Measurements from ENCODE around the gene TMEM116. TPM values are rescaled to one million over a fixed set of nuclear protein-coding genes. Genes with fewer than 3 reads are reported as not detected.

TMEM116 gene
- total RNA-seq, 6 experiments from 2014 or later: 3.9 to 5.5 (median 4.8) TPM

GRCh38 chr12:111943929-111944328 lies 69.0 kb downstream of the TMEM116 start:
- peaks cover 11% of the 10 kb centered on the region for H3K4me1 Mint-ChIP-seq (ENCODE audit: low read depth)
- no peaks in the 10 kb centered on the region for H3K36me3 Mint-ChIP-seq (ENCODE audit: low read depth)
- no peaks in the 10 kb centered on the region; the same call in 1 of the 2 replicates for H3K27me3 Mint-ChIP-seq (ENCODE audit: insufficient read depth)
- no peak for TF ChIP-seq CTCF (IDR thresholded peaks at IDR 0.05)
- H3K27ac Mint-ChIP-seq: no peak overlapping the region
- no peaks in the 10 kb centered on the region for H3K9me3 Mint-ChIP-seq
- no peak for DNase-seq
- no peak overlapping the region for H3K4me3 Mint-ChIP-seq

- H3K27ac Mint-ChIP-seq: peak overlapping the region; percentile 50; the same call in 1 of the 2 replicates
- no peaks in the 10 kb centered on the region for H3K9me3 Mint-ChIP-seq
- no peaks in the 10 kb centered on the region for H3K36me3 Mint-ChIP-seq (ENCODE audit: low read depth)
- peaks cover 15% of the 10 kb centered on the region for H3K4me1 Mint-ChIP-seq (ENCODE audit: low read depth)
- no peak for TF ChIP-seq CTCF (IDR thresholded peaks at IDR 0.05)
- peak; percentile 86 for DNase-seq
- no peak overlapping the region for H3K4me3 Mint-ChIP-seq
- H3K27me3 Mint-ChIP-seq (ENCODE audit: insufficient read depth): no peaks in the 10 kb centered on the region; the same call in 1 of the 2 replicates
Measured at GRCh38 chr12:111942557-111942956, 70.4 kb downstream of the TMEM116 start.

DNA sequence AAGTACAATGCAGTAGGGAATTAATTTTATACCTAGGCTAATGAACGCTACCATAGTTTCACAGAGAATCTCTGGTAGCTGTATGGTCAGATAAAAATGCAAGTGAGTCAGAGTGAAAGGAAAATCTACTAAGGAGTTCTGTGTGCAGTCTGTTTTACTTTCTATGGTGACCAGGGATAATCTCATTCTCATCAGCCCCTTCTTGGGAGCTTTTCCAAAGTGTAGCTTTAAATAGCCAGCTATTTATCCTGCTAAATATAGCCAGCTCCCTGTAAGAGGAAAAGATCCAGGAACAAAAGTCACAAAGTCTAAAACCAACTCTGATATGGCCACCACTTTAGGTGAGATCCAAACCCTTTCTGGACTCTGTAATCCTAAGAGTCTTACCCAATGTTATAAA lies 75.5 kb downstream of the TMEM116 start:
- Mint-ChIP-seq H3K4me3 (no peak overlapping the region), H3K27ac (peak overlapping the region; percentile 51), H3K27me3 (ENCODE audit: insufficient read depth) (no peaks in the 10 kb centered on the region; the same call in none of the 2 replicates), H3K36me3 (ENCODE audit: low read depth) (no peaks in the 10 kb centered on the region), H3K9me3 (no peaks in the 10 kb centered on the region), H3K4me1 (ENCODE audit: low read depth) (peaks cover 14% of the 10 kb centered on the region)
- no peak for TF ChIP-seq CTCF (IDR thresholded peaks at IDR 0.05)
- peak; percentile 56 for DNase-seq

DNA sequence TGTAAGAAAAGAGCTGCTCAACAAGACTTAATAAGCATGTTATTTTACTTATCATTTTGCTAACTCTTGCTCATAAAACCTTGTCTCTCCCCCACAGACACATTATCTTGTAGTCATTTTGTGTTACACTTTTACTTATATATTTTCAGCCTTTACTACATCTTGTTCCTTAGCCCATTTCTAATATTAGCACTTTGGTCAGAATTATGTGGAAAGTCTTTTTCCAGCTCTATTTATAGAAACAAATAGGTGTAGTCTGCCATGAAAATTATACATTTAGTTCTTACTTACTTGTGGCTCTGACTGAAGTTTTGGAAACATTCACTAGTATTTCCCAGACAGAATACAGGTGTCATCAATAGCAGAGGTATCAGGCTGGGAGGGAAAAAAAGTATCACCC lies 76.1 kb downstream of the TMEM116 start:
- Mint-ChIP-seq H3K36me3 (ENCODE audit: low read depth) (no peaks in the 10 kb centered on the region), H3K27me3 (ENCODE audit: insufficient read depth) (no peaks in the 10 kb centered on the region; the same call in none of the 2 replicates), H3K4me3 (no peak overlapping the region), H3K9me3 (no peaks in the 10 kb centered on the region), H3K27ac (no peak overlapping the region), H3K4me1 (ENCODE audit: low read depth) (peaks cover 11% of the 10 kb centered on the region; the same call in 1 of the 2 replicates)
- DNase-seq: no peak
- no peak for TF ChIP-seq CTCF (IDR thresholded peaks at IDR 0.05)

DNA sequence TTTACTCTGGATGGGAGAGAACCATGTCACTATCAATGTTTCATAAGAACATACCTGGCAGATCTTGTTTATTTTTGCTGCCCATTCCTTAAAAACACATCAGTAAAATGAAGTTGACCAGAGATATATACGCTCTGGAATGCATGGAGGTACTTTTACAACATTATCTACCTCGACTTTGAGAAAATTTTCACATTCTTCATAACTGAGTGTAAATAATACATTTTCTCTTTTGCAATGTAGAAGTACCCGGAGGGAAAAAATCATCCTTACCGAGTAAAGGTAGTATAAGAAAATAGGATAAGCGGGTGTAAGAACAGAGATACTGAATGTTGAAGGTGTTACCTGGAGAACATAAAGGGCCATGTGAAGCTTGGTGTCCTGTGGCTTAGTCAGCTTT lies 80.7 kb downstream of the TMEM116 start:
- Mint-ChIP-seq H3K27me3 (ENCODE audit: insufficient read depth) (no peaks in the 10 kb centered on the region; the same call in none of the 2 replicates), H3K4me1 (ENCODE audit: low read depth) (peaks cover 4% of the 10 kb centered on the region; the same call in 1 of the 2 replicates), H3K9me3 (no peaks in the 10 kb centered on the region), H3K4me3 (no peak overlapping the region), H3K36me3 (ENCODE audit: low read depth) (no peaks in the 10 kb centered on the region), H3K27ac (no peak overlapping the region)
- no peak for DNase-seq
- no peak for TF ChIP-seq CTCF (IDR thresholded peaks at IDR 0.05)

- TF ChIP-seq CTCF (IDR thresholded peaks at IDR 0.05): no peak
- no peaks in the 10 kb centered on the region for H3K36me3 Mint-ChIP-seq (ENCODE audit: low read depth)
- no peak for DNase-seq
- H3K27me3 Mint-ChIP-seq (ENCODE audit: insufficient read depth): no peaks in the 10 kb centered on the region
- H3K4me3 Mint-ChIP-seq: no peak overlapping the region
- H3K9me3 Mint-ChIP-seq: no peaks in the 10 kb centered on the region
- no peak overlapping the region for H3K27ac Mint-ChIP-seq
- H3K4me1 Mint-ChIP-seq (ENCODE audit: low read depth): no peaks in the 10 kb centered on the region
Measured at GRCh38 chr12:111927346-111927745, 85.6 kb downstream of the TMEM116 start.

All from HFFc6 (cell line).